ENCODE measurements around the gene MAP1LC3A.
"Not testable (repeated sequence)": the region's sequence is repeated elsewhere in the genome, so short reads cannot be mapped to it uniquely, and the experiment has no call there.

MAP1LC3A gene

GRCh38 chr20:34558320-34559218, at the start of gene MAP1LC3A:
Gene MAP1LC3A (plus strand): TSS chr20:34558718. CDS start chr20:34558869, 151 bp downstream.
- DNase-seq (ENCODE audit: low read depth in 2 of 2): peak; percentile 83 to 91

DNA sequence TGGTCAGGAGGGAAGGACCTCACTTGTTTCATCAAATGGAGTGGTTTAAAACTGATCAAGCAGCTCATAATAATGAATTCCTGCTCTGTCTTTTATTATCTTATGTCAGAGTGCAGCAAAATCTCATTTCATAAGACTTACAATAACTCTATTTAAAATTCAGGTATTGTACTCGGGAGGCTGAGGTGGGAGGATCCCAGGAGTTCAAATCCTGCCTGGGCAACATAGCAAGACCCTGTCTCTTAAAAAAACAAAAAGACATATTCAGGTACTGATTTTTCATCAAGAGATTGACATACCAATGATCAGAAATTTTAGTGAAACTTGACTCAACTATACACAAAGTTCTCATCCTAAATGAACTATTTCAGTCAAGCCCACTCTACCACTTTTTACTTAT, 47.9 kb upstream of the MAP1LC3A start:
- no peak for DNase-seq (ENCODE audit: low read depth in 2 of 2)

DNA sequence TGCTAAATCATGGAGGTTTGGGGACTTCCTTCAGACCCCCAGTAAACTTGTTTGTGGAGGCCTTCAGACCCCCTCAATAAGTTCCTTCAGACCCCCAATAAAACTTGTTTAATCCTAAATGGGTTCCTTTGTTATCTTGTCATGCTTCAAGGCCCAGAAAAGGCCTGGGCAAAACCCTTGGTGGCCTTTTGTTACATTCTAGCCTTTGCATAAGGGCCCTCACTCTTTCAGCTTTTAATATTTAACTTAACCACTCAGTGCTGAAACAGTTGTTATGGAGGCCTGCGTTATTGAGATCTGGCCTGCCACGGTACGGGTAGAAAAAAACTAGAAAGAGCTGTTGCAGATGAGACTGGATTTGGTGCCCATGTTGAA, 46.6 kb upstream of the MAP1LC3A start:
- no peak for DNase-seq (ENCODE audit: low read depth in 2 of 2)

GRCh38 chr20:34512266-34512954, 46.1 kb upstream of the MAP1LC3A start:
- no peak for DNase-seq (ENCODE audit: low read depth in 2 of 2)

DNA sequence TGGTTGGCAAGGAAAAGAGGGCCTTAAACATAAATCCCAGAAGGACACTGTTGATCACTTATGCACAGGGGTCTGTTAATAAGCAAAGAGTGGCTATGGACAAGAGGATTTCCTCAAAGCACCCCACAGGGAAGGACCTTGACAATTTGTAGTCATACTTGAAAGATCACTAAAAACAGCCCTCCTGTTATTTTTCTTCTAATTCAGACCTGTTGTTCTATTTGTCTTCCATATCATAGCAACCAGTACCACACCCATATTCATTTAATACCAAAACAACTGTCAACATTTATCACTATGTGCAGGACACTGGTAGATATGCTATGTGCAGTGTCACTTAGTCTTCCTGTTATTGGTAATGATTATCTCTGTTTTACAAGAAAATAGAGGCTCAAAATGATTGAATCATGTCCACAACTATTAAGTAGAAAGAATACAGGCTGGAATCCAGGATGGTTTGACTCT, 45.5 kb upstream of the MAP1LC3A start:
- DNase-seq (ENCODE audit: low read depth in 2 of 2): no peak

- DNase-seq (ENCODE audit: low read depth in 2 of 2): not testable (repeated sequence)
These were observed 44.5 kb upstream of the MAP1LC3A start for GRCh38 chr20:34514034-34514433.

- no peak for DNase-seq (ENCODE audit: low read depth in 2 of 2)
These were observed 43.5 kb upstream of the MAP1LC3A start for GRCh38 chr20:34514897-34515483.

GRCh38 chr20:34515484-34516246, 42.9 kb upstream of the MAP1LC3A start:
- DNase-seq (ENCODE audit: low read depth in 2 of 2): peak; percentile 43 to 53

DNA sequence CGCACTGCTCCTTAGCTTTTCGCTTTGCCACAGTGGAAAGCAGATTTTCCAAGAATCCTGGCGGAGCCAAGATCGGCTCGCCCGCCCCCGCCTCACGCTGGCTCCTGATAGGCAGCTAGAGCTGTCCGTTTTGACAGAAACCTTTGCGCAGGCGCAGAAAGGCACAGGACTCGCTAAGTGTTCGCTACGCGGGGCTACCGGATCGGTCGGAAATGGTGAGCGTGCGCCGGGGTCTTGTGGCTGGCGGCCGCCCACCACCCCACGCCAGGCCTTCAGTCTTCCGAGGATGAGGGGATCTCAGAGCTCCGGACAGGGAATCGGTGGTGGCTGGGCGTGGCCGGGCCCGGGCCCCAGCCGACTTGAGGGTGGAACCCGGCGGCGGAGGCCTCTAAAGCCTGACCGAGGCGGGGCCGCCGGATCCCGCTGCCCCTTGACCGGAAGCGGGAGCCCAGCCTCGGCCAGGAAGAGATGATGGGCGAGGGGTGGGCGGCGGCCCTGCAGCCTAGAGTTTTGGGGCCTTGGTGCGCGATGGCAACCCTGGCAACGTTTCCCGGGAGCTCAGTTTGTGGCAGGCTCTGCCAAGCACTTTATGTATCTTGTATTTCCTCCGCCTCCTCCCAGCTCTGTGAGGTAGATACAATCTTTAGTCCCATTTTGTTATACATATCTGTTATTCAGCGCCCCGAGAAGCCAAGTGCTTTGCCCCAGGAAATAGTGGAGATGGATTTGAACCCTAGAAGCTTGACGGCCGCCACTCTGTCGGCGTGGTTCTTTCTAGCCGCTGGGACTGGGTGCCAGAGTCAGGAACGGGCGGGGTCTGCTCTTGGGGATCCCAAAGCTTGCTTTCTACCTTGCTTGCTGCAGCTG, 42.0 kb upstream of the MAP1LC3A start, which contains the start of gene DYNLRB1:
Gene DYNLRB1, plus strand, starts transcription at position 176 of the 867 bp plus-strand sequence. Its CDS starts 37 bp downstream, at position 213.
- peak; percentile 91 to 94 for DNase-seq (ENCODE audit: low read depth in 2 of 2)

DNA sequence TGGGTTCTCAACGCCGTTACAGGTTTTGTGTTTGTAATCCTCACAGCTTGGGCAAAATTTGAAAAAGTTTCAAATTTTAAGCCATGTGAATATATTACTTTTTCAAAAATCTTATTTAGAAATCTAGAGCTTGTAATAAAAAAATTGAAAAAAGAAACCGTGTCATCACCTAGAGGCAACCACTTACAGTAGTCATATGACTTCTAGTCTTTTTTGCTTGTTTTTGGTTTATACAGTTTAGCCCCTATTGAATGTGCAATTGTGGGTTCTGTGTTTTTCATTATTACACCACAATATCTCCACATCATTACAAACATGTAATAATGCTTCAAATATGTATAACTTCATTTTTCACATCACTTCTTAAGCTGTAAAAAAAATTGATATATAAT, 41.4 kb upstream of the MAP1LC3A start:
- no peak for DNase-seq (ENCODE audit: low read depth in 2 of 2)

GRCh38 chr20:34518863-34519262, 39.7 kb upstream of the MAP1LC3A start:
- DNase-seq (ENCODE audit: low read depth in 2 of 2): not testable (repeated sequence)

DNA sequence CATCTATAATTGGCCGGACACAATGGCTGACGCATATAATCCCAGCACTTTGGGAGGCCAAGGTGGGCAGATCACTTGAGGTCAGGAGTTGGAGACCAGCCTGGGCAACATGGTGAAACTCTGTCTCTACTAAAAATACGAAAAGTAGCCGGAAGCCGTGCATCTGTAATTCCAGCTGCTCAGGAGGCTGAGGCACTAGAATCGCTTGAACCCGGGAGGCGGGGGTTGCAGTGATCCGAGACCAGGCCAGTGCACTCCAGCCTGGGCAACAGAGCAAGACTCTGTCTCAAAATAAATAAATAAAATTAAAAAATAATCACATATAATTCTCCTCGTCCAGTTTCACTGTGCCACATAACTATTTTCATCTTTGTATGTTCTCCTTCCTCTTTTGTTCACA, 38.7 kb upstream of the MAP1LC3A start:
- DNase-seq (ENCODE audit: low read depth in 2 of 2): not testable (repeated sequence)

GRCh38 chr20:34522969-34523871, 35.3 kb upstream of the MAP1LC3A start:
- DNase-seq (ENCODE audit: low read depth in 2 of 2): peak in 1 of 2 donors; percentile 12

DNA sequence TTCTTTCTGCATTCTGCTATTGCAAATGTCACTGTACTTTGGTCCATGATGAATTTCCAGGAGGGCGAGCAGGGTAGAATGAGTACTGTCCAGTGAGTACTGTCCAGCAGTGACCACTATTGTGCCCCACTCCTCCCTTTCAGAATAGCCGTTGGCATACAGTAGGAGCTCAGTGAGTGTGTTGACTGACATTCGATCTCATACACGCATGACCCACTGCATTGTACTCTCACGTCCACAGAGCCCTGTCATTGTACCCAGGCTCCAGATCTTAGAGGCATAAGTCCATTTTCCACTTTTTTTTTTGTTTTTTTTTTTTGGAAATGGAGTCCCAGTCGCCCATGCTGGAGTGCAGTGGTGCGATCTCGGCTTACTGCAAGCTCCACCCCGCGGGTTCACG, 34.1 kb upstream of the MAP1LC3A start:
- DNase-seq (ENCODE audit: low read depth in 2 of 2): no peak

- no peak for DNase-seq (ENCODE audit: low read depth in 2 of 2)
These were observed 33.2 kb upstream of the MAP1LC3A start for GRCh38 chr20:34525342-34525708.

- DNase-seq (ENCODE audit: low read depth in 2 of 2): no peak
These were observed 32.7 kb upstream of the MAP1LC3A start for GRCh38 chr20:34525709-34526416.

- DNase-seq (ENCODE audit: low read depth in 2 of 2): no peak
These were observed 32.1 kb upstream of the MAP1LC3A start for GRCh38 chr20:34526466-34526865.

DNA sequence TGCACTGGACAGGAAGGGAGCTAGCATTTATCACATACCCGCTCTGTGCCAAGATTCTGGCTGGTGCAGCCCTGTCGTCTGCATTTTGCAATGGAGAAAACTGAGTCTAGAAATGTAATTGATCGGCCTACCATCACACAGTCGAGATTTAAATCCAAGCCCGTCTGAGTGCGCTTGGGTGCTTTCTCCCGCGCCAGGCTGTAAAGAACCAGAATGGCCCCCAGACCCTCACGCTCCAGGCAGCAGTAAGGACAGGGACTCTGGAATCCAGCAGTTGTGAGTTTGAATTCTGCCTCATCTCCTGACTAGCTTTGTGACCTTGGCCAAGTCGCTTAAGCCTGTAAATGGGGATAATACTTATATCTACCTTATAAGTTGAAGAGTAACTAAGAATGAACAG, 31.5 kb upstream of the MAP1LC3A start:
- no peak for DNase-seq (ENCODE audit: low read depth in 2 of 2)

DNA sequence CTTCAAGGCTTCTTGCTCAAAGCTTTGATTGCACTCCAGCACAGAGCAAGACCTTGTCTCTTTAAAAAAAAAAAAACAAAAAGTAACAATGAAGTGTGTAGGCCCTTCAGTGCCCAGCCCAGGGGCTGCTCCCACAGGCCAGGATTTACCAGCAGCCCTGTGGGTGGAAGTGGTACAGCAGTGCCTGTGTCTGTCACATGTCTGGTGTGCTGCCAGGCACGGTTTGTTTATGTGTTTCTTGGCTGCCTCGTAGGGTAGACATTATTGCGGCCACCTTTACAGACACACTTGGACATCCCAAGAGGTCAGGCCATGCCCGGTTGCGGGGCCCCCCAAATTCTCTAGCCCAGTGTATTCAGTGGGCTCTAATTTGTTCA, 29.6 kb upstream of the MAP1LC3A start:
- no peak for DNase-seq (ENCODE audit: low read depth in 2 of 2)

Data from stimulated activated CD8-positive, alpha-beta memory T cell treated with anti-CD3 and anti-CD28 coated beads, Interleukin-7, amount 100 ng/mL, for 4 hours (primary cell).